ENCODE measurements around the gene DDX49.
"Not testable (repeated sequence)": the region's sequence is repeated elsewhere in the genome, so short reads cannot be mapped to it uniquely, and the experiment has no call there.

The DDX49 gene

GRCh38 chr19:18951721-18952281 lies 32.3 kb downstream of the DDX49 start:
- H3K27ac ChIP-seq = no peak overlapping the region
- no peak for TF ChIP-seq CTCF (conservative IDR thresholded peaks at IDR 0.05)
- no peak for TF ChIP-seq ZFX (IDR thresholded peaks at IDR 0.05)

GRCh38 chr19:18952364-18953003 lies 33.0 kb downstream of the DDX49 start:
- not testable (repeated sequence) for H3K27ac ChIP-seq

- TF ChIP-seq ZFX (IDR thresholded peaks at IDR 0.05) (no peak), CTCF (conservative IDR thresholded peaks at IDR 0.05) (no peak)
- no peak overlapping the region for H3K27ac ChIP-seq
Measured at GRCh38 chr19:18954094-18954493, 34.6 kb downstream of the DDX49 start.

- H3K27ac ChIP-seq = no peak overlapping the region
- TF ChIP-seq ZFX (IDR thresholded peaks at IDR 0.05) (no peak), CTCF (conservative IDR thresholded peaks at IDR 0.05) (no peak)
Measured at GRCh38 chr19:18955042-18955441, 35.5 kb downstream of the DDX49 start.

GRCh38 chr19:18960370-18960769 lies 40.9 kb downstream of the DDX49 start:
- TF ChIP-seq CTCF (conservative IDR thresholded peaks at IDR 0.05) = no peak
- TF ChIP-seq ZFX (IDR thresholded peaks at IDR 0.05) = no peak
- no peak overlapping the region for H3K27ac ChIP-seq

- H3K27ac ChIP-seq = no peak overlapping the region
Measured at GRCh38 chr19:18961767-18962620, 42.5 kb downstream of the DDX49 start.

GRCh38 chr19:18964121-18964520 lies 44.6 kb downstream of the DDX49 start:
- H3K27ac ChIP-seq = no peak overlapping the region
- no peak for TF ChIP-seq ZFX (IDR thresholded peaks at IDR 0.05)
- no peak for TF ChIP-seq CTCF (conservative IDR thresholded peaks at IDR 0.05)

More at GRCh38 chr19:18961767-18962620, 42.5 kb downstream of the DDX49 start:
- no peak for TF ChIP-seq CTCF (conservative IDR thresholded peaks at IDR 0.05)
- TF ChIP-seq ZFX (IDR thresholded peaks at IDR 0.05) = no peak

Measured in C4-2B (cell line).